Ecto neural progenitor cell (in vitro differentiated cells): ENCODE results near the gene RNF225.
"Not testable (repeated sequence)": the region's sequence is repeated elsewhere in the genome, so short reads cannot be mapped to it uniquely, and the experiment has no call there.

Experiments
- DNase-seq: peaks from one replicate; pipeline ENCODE4 v3.0.0-alpha.2; 2018; ENCODE audit warnings: low spot score

RNF225 gene

GRCh38 chr19:58409010-58409790 lies 13.7 kb downstream of the RNF225 start:
- DNase-seq: peak; percentile 53

GRCh38 chr19:58416604-58417003 lies 21.1 kb downstream of the RNF225 start:
- DNase-seq: no peak

DNA sequence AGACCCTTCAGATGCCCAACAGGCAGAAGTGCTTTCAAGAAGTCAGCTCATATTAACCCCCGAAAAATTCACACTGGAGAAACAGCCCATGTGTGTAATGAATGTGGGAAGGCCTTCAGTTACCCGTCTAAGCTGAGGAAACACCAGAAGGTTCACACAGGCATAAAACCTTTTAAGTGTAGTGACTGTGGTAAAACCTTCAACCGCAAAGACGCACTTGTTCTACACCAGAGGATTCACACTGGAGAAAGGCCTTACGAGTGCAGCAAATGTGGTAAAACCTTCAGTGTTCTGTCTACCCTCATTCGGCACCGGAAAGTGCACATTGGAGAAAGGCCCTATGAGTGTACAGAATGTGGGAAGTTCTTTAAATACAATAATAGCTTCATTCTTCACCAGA lies 21.6 kb downstream of the RNF225 start:
- DNase-seq: no peak

DNA sequence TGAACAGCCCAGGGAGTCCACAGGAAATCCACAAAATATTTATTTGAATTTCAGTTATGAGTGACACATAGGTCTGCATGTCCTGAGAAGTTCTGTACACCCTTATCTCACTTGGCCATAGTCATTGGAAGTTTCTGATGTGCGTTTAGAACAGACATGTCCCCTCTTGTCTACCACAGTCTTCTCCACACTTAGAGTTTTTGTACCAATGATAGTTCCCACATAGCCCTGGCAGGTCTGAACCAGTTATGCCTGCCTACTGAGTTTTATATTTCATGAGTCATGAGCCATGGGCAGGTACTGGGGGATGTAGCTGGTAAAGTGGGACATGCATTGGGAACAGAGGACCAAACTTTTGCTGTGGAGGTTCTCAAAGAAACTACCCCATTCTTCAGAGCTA lies 33.2 kb downstream of the RNF225 start:
- no peak for DNase-seq

DNA sequence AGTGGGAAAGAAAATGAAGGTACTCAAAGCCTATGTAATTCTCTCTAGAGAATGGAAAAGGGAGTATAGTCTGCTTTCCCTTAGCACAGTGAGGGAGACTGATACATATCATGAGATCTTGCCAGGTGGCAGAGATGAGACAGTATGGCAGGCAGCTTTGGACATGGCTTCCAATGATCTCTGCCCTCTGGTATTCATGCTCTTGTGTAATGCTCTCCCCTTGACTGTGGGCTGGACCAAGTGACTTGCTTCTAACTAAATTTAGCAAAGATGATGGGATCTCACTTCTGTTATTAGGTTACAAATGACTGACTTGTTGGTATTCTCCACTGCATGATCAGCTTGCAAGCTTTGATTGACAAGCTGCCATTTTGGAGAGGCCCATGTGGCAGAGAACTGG lies 34.3 kb downstream of the RNF225 start:
- no peak for DNase-seq

GRCh38 chr19:58434217-58434616 lies 38.8 kb downstream of the RNF225 start:
- no peak for DNase-seq

- DNase-seq: peak; percentile 60
These were observed 44.4 kb downstream of the RNF225 start, which contains the start of gene ZNF132 for GRCh38 chr19:58439576-58440554. ZNF132 (minus strand) TSS chr19:58440153; CDS start chr19:58439821, 332 bp downstream.

GRCh38 chr19:58440556-58440955 lies 45.1 kb downstream of the RNF225 start:
- no peak for DNase-seq

DNA sequence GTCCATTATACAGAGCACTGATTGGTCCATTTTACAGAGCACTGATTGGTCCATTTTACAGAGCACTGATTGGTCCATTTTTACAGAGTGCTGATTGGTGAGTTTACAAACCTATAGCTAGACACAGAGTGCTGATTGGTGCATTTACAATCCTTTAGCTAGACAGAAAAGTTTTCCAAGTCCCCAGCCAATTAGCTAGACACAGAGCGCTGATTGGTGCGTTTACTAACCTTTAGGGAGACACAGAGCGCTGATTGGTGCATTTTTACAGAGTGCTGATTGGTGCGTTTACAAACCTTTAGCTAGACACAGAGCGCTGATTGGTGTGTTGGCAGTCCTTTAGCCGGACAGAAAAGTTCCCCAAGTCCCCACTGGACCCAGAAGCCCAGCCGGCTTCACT lies 47.5 kb downstream of the RNF225 start:
- DNase-seq: not testable (repeated sequence)
